Erythroblast (primary cell): ENCODE results near the gene FADS2.

Source experiments
- DNase-seq, 2 experiments: peaks; one replicate each; lab custom pipeline; 2025; lab: John Stamatoyannopoulos, UW
- GATA1 ChIP-seq: IDR thresholded peaks from 2 replicates; pipeline ENCODE4 v1.6.1; 2011; ENCODE audit warnings: low read depth, mild to moderate bottlenecking, control low read depth, low read length, moderate library complexity
- POLR2A ChIP-seq: IDR thresholded peaks from 2 replicates; pipeline ENCODE4 v1.6.1; 2011; ENCODE audit warnings: mild to moderate bottlenecking, low read length

The FADS2 gene

GRCh38 chr11:61854206-61854895 is 26.3 kb downstream of the FADS2 start:
- TF ChIP-seq POLR2A (peak; percentile 36), GATA1 (no peak)
- no peak for DNase-seq

DNA sequence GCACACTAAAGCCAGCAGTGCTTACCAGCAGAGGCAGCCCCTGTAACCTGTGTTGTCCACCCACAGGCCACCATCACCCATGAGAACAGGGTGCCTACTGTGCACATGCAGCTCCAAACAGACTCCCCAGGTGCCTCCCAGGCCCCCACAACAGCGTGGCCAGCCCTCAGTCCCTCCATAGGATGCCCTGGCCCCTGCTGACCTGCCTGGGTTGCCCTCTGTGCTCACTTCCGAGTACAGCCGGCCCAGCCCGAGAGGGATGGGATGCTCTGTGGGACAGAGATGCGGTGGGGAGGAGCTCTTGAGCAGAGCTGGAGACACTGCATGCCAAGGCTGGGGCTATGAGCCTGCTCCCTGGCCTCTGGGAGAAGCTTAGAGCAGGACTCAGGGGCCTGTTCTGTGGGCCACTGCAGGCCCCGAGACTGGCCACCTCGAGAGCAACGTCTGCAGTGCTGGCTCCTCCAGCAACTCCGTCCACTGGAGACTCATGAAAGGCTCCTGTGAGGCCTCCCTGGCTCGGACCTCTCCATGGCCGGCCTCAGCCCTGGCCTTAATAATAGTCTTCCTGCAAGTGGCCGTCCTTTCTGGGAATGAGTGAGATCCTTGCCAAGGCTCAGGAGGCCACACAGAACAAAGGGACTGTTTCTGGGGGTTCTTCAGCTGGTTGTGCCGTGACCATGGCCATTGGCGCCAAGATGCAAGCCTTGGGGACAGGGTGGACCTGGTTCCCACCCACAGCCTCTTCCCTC is 27.0 kb downstream of the FADS2 start:
- no peak for DNase-seq
- TF ChIP-seq GATA1 (no peak), POLR2A (no peak)

- no peak for TF ChIP-seq POLR2A
- no peak for TF ChIP-seq GATA1
- no peak for DNase-seq
These were observed 28.0 kb downstream of the FADS2 start for GRCh38 chr11:61855939-61856680.

- no peak for DNase-seq
- TF ChIP-seq GATA1 (no peak), POLR2A (no peak)
These were observed 32.2 kb downstream of the FADS2 start for GRCh38 chr11:61860054-61860903.

DNA sequence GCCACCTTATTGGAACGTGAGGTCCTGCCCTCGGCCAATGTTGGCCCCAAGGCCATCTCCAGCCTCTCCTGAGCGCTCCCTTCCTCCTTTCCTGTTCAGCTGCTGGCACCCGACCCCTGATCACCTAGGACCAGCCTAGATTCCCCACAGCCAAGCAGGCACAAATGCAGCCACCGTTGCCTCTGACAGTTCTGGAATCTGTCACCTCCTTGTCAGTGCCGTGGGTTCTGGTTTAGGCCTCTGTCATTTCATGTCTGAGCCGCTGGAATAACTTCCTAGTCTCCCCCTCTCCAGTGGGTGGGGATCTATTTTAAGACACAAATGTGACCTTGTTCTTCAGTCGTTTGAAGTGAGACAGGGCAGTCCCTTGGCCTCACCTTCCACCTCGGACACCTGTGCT is 33.5 kb downstream of the FADS2 start:
- TF ChIP-seq POLR2A (peak; percentile 2), GATA1 (no peak)

GRCh38 chr11:61862714-61863547 is 34.8 kb downstream of the FADS2 start:
- TF ChIP-seq GATA1 (no peak), POLR2A (no peak)
- DNase-seq = no peak

More for the DNA sequence above, 33.5 kb downstream of the FADS2 start:
- no peak for DNase-seq

- DNase-seq = no peak
- no peak for TF ChIP-seq POLR2A
- no peak for TF ChIP-seq GATA1
These were observed 35.5 kb downstream of the FADS2 start for GRCh38 chr11:61863548-61864081.

GRCh38 chr11:61864814-61865775 is 37.0 kb downstream of the FADS2 start:
- no peak for DNase-seq
- no peak for TF ChIP-seq POLR2A
- TF ChIP-seq GATA1 = no peak

DNA sequence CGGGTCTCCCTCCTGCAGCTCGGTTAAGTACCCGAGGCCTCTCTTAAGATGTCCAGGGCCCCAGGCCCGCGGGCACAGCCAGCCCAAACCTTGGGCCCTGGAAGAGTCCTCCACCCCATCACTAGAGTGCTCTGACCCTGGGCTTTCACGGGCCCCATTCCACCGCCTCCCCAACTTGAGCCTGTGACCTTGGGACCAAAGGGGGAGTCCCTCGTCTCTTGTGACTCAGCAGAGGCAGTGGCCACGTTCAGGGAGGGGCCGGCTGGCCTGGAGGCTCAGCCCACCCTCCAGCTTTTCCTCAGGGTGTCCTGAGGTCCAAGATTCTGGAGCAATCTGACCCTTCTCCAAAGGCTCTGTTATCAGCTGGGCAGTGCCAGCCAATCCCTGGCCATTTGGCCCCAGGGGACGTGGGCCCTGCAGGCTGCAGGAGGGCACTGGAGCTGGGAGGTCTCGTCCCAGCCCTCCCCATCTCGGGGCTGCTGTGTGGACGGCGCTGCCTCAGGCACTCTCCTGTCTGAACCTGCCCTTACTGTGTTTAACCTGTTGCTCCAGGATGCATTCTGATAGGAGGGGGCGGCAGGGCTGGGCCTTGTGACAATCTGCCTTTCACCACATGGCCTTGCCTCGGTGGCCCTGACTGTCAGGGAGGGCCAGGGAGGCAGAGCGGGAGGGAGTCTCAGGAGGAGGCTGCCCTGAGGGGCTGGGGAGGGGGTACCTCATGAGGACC is 38.3 kb downstream of the FADS2 start:
- DNase-seq = no peak
- TF ChIP-seq GATA1 (no peak), POLR2A (no peak)

DNA sequence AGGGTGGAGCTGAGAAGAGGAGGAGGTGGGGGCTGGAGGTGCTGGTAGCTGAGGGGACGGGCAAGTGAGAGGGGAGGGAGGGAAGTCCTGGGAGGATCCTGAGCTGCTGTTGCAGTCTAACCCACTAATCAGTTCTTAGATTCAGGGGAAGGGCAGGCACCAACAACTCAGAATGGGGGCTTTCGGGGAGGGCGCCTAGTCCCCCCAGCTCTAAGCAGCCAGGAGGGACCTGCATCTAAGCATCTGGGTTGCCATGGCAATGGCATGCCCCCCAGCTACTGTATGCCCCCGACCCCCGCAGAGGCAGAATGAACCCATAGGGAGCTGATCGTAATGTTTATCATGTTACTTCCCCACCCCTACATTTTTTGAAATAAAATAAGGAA is 38.9 kb downstream of the FADS2 start:
- DNase-seq = no peak
- no peak for TF ChIP-seq POLR2A
- no peak for TF ChIP-seq GATA1
